Thyroid gland (tissue), 4 donors: ENCODE data around the gene PHC2. TPM values are rescaled to one million over a fixed set of nuclear protein-coding genes. Genes with fewer than 3 reads are reported as not detected.

Experiments used
- DNase-seq, 2 donors: peaks; one replicate each; pipeline ENCODE4 v3.0.0-alpha.2; 2019
- H3K27ac ChIP-seq, 3 donors: fragments of 200-600 bp; sonication (generic); 1 replicate in 2 of 3; 2 replicates in 1 of 3; pipeline ENCODE4 v1.5.1; 2016 to 2019; ENCODE audit warnings: mild to moderate bottlenecking in 1 of 3, moderate library complexity in 1 of 3
- H3K27me3 ChIP-seq: fragments of 200-600 bp; sonication (generic); one replicate; pipeline ENCODE4 v1.5.1; 2019
- H3K36me3 ChIP-seq, 2 donors: fragments of 200-600 bp; sonication (generic); one replicate each; pipeline ENCODE4 v1.5.1; 2016 to 2019
- H3K4me1 ChIP-seq, 2 donors: fragments of 200-600 bp; sonication (generic); one replicate each; pipeline ENCODE4 v1.5.1; 2017 to 2019
- H3K4me3 ChIP-seq, 3 donors: fragments of 200-600 bp; sonication (generic); replicated peaks in 1 of 3; 1 replicate in 2 of 3; 2 replicates in 1 of 3; pipeline ENCODE4 v1.5.1; 2016; ENCODE audit warnings: mild to moderate bottlenecking in 1 of 3
- H3K9me3 ChIP-seq: fragments of 200-600 bp; sonication (generic); one replicate; pipeline ENCODE4 v1.5.1; 2017
- CTCF ChIP-seq, 6 experiments: fragments of 200-600 bp in 3 of 6; fragments of 450-650 bp in 3 of 6; sonication (generic) in 3 of 6; IDR thresholded peaks; one replicate each; pipeline ENCODE4 v1.5.1; 2016 to 2019; ENCODE audit warnings: antibody characterized with exemption in 6 of 6, mild to moderate bottlenecking in 2 of 6, inconsistent platforms in 1 of 6, moderate library complexity in 1 of 6
- POLR2A ChIP-seq, 2 donors: fragments of 450-650 bp; IDR thresholded peaks; one replicate each; pipeline ENCODE4 v1.6.1; 2017; ENCODE audit warnings: antibody characterized with exemption in 2 of 2, mild to moderate bottlenecking in 2 of 2, moderate library complexity in 1 of 2
- WGBS, 2 donors: methylation state at CpG; one replicate each; pipeline ENCODE4 v1.1.5; 2017; 5-methylcytosine and 5-hydroxymethylcytosine counted together
- intact Hi-C: fragments of 100-400 bp; cut with DNase I; formaldehyde crosslinking; loops from one replicate; pipeline ENCODE4 v1.15.1; 2023
- total RNA-seq, 4 donors: library from RNA; depleted of rRNA; stranded (reverse); fragments of >200 nt; gene quantifications; one replicate each; pipeline ENCODE4 v1.2.3, GENCODE V29; 2016

The PHC2 gene
- total RNA-seq, 4 donors from 2014 or later, result 86.8 to 150 (median 113) TPM

GRCh38 chr1:33369764-33370163 lies 61.1 kb downstream of the PHC2 start:
- H3K4me1 ChIP-seq, result peaks cover 17 to 18% of the 10 kb centered on the region in 2 donors
- H3K9me3 ChIP-seq, result no peaks in the 10 kb centered on the region
- intact Hi-C loops, result loop anchor here (2.0 to 5.0 kb wide), 3 partner anchors 63 to 98 kb away; partner anchors contain the start of gene PHC2
- H3K27ac ChIP-seq, result no peak overlapping the region
- no peak for DNase-seq
- 82 to 88% methylated on average over 2 of the region's 2 CpGs for WGBS, 2 donors
- no peaks in the 10 kb centered on the region for H3K27me3 ChIP-seq
- no peak overlapping the region for H3K4me3 ChIP-seq
- no peaks in the 10 kb centered on the region for H3K36me3 ChIP-seq
- TF ChIP-seq POLR2A (IDR thresholded peaks at IDR 0.05) (no peak), CTCF (IDR thresholded peaks at IDR 0.05) (no peak)

GRCh38 chr1:33369081-33369480 lies 61.8 kb downstream of the PHC2 start:
- peaks cover 22 to 23% of the 10 kb centered on the region in 2 donors for H3K4me1 ChIP-seq
- 87 to 89% methylated on average over 7 to 9 of the region's 9 CpGs for WGBS, 2 donors
- no peak overlapping the region for H3K4me3 ChIP-seq
- TF ChIP-seq POLR2A (IDR thresholded peaks at IDR 0.05) (no peak), CTCF (IDR thresholded peaks at IDR 0.05) (no peak)
- no peak overlapping the region for H3K27ac ChIP-seq
- intact Hi-C loops, result loop anchor here (2.0 to 5.0 kb wide), 2 partner anchors 72 to 98 kb away; no protein-coding TSS in a partner anchor
- no peaks in the 10 kb centered on the region for H3K9me3 ChIP-seq
- H3K36me3 ChIP-seq, result no peaks in the 10 kb centered on the region
- no peak for DNase-seq
- no peaks in the 10 kb centered on the region for H3K27me3 ChIP-seq

GRCh38 chr1:33368431-33368830 lies 62.5 kb downstream of the PHC2 start:
- Histone ChIP-seq H3K4me3 (no peak overlapping the region), H3K9me3 (no peaks in the 10 kb centered on the region), H3K36me3 (no peaks in the 10 kb centered on the region), H3K4me1 (peaks cover 28 to 29% of the 10 kb centered on the region in 2 donors), H3K27ac (no peak overlapping the region), H3K27me3 (no peaks in the 10 kb centered on the region)
- TF ChIP-seq POLR2A (IDR thresholded peaks at IDR 0.05) (no peak), CTCF (IDR thresholded peaks at IDR 0.05) (no peak)
- intact Hi-C loops, result loop anchor here (2.0 to 5.0 kb wide), 2 partner anchors 72 to 99 kb away; no protein-coding TSS in a partner anchor
- 86 to 89% methylated on average over 11 to 14 of the region's 15 CpGs for WGBS, 2 donors
- no peak for DNase-seq

GRCh38 chr1:33367485-33368405 lies 63.1 kb downstream of the PHC2 start:
- peak; percentile 86 to 91 for DNase-seq
- H3K27me3 ChIP-seq, result no peaks in the 10 kb centered on the region
- intact Hi-C loops, result loop anchor here (2.0 to 5.0 kb wide), 2 partner anchors 71 to 100 kb away; no protein-coding TSS in a partner anchor
- WGBS, 2 donors, result 45 to 69% methylated on average over 11 to 20 of the region's 23 CpGs
- H3K36me3 ChIP-seq, result no peaks in the 10 kb centered on the region
- H3K4me1 ChIP-seq, result peaks cover 35 to 36% of the 10 kb centered on the region in 2 donors
- no peak overlapping the region for H3K4me3 ChIP-seq
- peak; percentile 95 to 98 (median 96) for TF ChIP-seq CTCF (IDR thresholded peaks at IDR 0.05)
- TF ChIP-seq POLR2A (IDR thresholded peaks at IDR 0.05), result no peak
- H3K9me3 ChIP-seq, result no peaks in the 10 kb centered on the region
- no peak overlapping the region for H3K27ac ChIP-seq
